ENCODE measurements around the gene ESYT3.

GRCh38 chr3:138399766-138400165 is 34.6 kb upstream of the ESYT3 start:
- TF ChIP-seq CTCF (IDR thresholded peaks at IDR 0.05) (no peak), POLR2A (IDR thresholded peaks at IDR 0.05) (no peak)

Measured in uterus (tissue), 2 donors.